PC-3 (cell line): Measurements from ENCODE around the gene BCR. TPM values are rescaled to one million over a fixed set of nuclear protein-coding genes. Genes with fewer than 3 reads are reported as not detected.
A peak's percentile ranks its signal among the peaks of the same experiment; 100 is the strongest.

Experiments
- ATAC-seq: fragments of 200-7000 bp; cut with Tn5 transposase; 2 replicates; pipeline ENCODE4 v1.9.1; 2020; ENCODE audit warnings: mild to moderate bottlenecking, moderate library complexity
- BruUV-seq: library from RNA; stranded (reverse); fragments of 400-500 nt; replicated peaks from 2 replicates; lab custom pipeline; 2021; lab: Mats Ljungman, UMichigan
- CTCF ChIA-PET: fragments of 300-600 bp; sonication (Branson Sonifier 250); formaldehyde crosslinking; loops from one replicate; lab custom pipeline; 2022; ENCODE audit warnings: antibody characterized with exemption; lab: Charles Lee
- POLR2A ChIA-PET: fragments of 300-600 bp; sonication (Branson Sonifier 250); formaldehyde crosslinking; loops from one replicate; lab custom pipeline; 2022; ENCODE audit warnings: antibody characterized with exemption; ENCODE audit not compliant: unreplicated experiment; lab: Charles Lee
- DNase-seq: peaks from one replicate; pipeline ENCODE4 v3.0.0-alpha.2; 2015
- H2AFZ ChIP-seq: fragments of 300-600 bp; sonication (generic); 2 replicates; pipeline ENCODE4 v1.6.0; 2016; ENCODE audit warnings: antibody characterized with exemption, low read length
- H3F3A ChIP-seq: fragments of 300-600 bp; sonication (generic); one replicate; pipeline ENCODE4 v1.6.0; 2017; ENCODE audit warnings: antibody characterized with exemption, low read length, control low read depth, mild to moderate bottlenecking; ENCODE audit not compliant: unreplicated experiment
- H3K27ac ChIP-seq: fragments of 300-600 bp; sonication (generic); 2 replicates; pipeline ENCODE4 v1.5.1; 2016; ENCODE audit warnings: mild to moderate bottlenecking, low read length
- H3K27me3 ChIP-seq: fragments of 300-600 bp; sonication (generic); 2 replicates; pipeline ENCODE4 v1.6.1; 2016; ENCODE audit warnings: low read length, mixed read lengths
- H3K36me3 ChIP-seq: fragments of 300-600 bp; sonication (generic); 2 replicates; pipeline ENCODE4 v1.6.1; 2016; ENCODE audit warnings: low read depth, mixed run types, low read length, mixed read lengths
- H3K4me1 ChIP-seq: fragments of 300-600 bp; sonication (generic); 2 replicates; pipeline ENCODE4 v1.5.1; 2016; ENCODE audit warnings: low read length; ENCODE audit not compliant: insufficient read depth
- H3K4me2 ChIP-seq: fragments of 300-600 bp; sonication (generic); 2 replicates; pipeline ENCODE4 v1.6.0; 2016; ENCODE audit warnings: low read length
- H3K4me3 ChIP-seq: fragments of 300-600 bp; sonication (generic); 2 replicates; pipeline ENCODE4 v1.5.1; 2016; ENCODE audit warnings: mild to moderate bottlenecking, low read length, mixed read lengths
- H3K79me2 ChIP-seq: fragments of 300-600 bp; sonication (generic); 2 replicates; pipeline ENCODE4 v1.6.1; 2017; ENCODE audit warnings: low read length, mixed read lengths
- H3K9ac ChIP-seq: fragments of 300-600 bp; sonication (generic); 2 replicates; pipeline ENCODE4 v1.6.0; 2016; ENCODE audit warnings: mild to moderate bottlenecking, low read length
- H3K9me2 ChIP-seq: fragments of 300-600 bp; sonication (generic); replicated peaks from 2 replicates; pipeline ENCODE4 v1.6.1; 2016; ENCODE audit warnings: mixed run types, low read length, mixed read lengths
- H3K9me3 ChIP-seq: fragments of 300-600 bp; sonication (generic); 2 replicates; pipeline ENCODE4 v1.6.1; 2016; ENCODE audit warnings: low read length, mixed read lengths
- H4K20me1 ChIP-seq: fragments of 300-600 bp; sonication (generic); 2 replicates; pipeline ENCODE4 v1.6.1; 2016; ENCODE audit warnings: low read length, mixed read lengths
- EZH2 ChIP-seq: fragments of 300-600 bp; sonication (generic); IDR thresholded peaks from one replicate; pipeline ENCODE4 v1.6.1; 2017; ENCODE audit warnings: antibody characterized with exemption, mild to moderate bottlenecking, low read length; ENCODE audit not compliant: unreplicated experiment
- EZH2phosphoT487 ChIP-seq: fragments of 300-600 bp; sonication (generic); IDR thresholded peaks from 2 replicates; pipeline ENCODE4 v1.6.1; 2018; ENCODE audit warnings: mild to moderate bottlenecking, antibody characterized with exemption, low read length, borderline replicate concordance
- intact Hi-C: fragments of 100-400 bp; cut with micrococcal nuclease; formaldehyde crosslinking; loops from 2 replicates; pipeline ENCODE4 v1.9.0; 2023
- total RNA-seq: library from RNA; depleted of rRNA; stranded (reverse); fragments of >200 nt; gene quantifications from 2 replicates; pipeline ENCODE4 v1.2.3, GENCODE V29; 2014
- TF ChIP-seq, protein P1 (sequence below): fragments of 300-600 bp; sonication (generic); conservative IDR thresholded peaks from 2 replicates; pipeline ENCODE4 v1.5.1; 2017; ENCODE audit warnings: antibody characterized with exemption, low read depth, mild to moderate bottlenecking, low read length

The BCR gene
- total RNA-seq, 1 experiment from 2014 or later, result 36.8 TPM

DNA sequence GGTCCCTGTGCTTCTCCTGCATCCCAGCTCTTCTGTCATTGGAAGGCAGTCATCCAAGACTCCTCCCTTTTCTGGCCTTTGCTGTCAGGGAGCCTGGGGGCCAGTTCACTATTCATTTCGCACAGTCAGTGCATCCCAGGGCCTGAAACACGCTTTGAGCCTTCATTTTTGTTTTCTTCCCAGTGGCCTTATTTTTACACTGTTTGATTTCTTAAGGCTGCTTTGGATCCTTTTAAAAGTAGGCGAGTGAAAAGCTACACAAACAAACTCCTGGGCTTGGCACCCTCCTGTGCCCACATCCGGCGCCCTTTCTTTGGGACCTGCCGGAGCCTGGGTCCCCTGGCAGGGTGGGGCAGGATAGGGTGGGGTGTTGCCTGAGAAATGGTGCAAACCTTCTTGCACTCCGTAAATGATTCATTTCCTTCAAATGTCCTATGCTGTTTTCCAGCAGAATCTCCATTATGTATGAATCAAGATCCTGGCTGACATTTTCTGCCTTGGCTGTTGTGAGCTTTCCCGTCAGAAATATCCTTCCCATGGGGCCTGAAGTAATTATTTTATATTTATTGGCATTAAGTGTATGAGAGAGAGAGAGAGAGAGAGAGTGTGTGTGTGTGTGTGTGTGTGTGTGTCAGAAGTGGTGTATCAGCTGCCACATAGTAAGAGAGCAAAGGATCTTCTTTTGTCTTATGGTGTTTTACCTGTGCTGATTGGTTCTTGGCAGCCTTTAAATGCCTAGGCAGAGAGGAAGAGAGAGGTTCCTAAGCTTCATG lies 45.6 kb downstream of the BCR start:
- no peaks in the 10 kb centered on the region for H3K9me2 ChIP-seq
- intact Hi-C loops, result loop anchor here (1.0 to 2.0 kb wide), 2 partner anchors 43 to 56 kb away; no protein-coding TSS in a partner anchor
- peak overlapping the region; percentile 33 for H3K4me3 ChIP-seq
- no peaks in the 10 kb centered on the region for H4K20me1 ChIP-seq
- peaks cover 35% of the 10 kb centered on the region for H3K4me1 ChIP-seq
- H3F3A ChIP-seq, result no peaks in the 10 kb centered on the region
- H3K9me3 ChIP-seq, result no peaks in the 10 kb centered on the region
- TF ChIP-seq EZH2phosphoT487 (no peak), EZH2 (no peak)
- TF ChIP-seq, protein P1, sequence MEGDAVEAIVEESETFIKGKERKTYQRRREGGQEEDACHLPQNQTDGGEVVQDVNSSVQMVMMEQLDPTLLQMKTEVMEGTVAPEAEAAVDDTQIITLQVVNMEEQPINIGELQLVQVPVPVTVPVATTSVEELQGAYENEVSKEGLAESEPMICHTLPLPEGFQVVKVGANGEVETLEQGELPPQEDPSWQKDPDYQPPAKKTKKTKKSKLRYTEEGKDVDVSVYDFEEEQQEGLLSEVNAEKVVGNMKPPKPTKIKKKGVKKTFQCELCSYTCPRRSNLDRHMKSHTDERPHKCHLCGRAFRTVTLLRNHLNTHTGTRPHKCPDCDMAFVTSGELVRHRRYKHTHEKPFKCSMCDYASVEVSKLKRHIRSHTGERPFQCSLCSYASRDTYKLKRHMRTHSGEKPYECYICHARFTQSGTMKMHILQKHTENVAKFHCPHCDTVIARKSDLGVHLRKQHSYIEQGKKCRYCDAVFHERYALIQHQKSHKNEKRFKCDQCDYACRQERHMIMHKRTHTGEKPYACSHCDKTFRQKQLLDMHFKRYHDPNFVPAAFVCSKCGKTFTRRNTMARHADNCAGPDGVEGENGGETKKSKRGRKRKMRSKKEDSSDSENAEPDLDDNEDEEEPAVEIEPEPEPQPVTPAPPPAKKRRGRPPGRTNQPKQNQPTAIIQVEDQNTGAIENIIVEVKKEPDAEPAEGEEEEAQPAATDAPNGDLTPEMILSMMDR, result no peak
- BruUV-seq, result no TSS peak
- peak; percentile 95 for ATAC-seq
- H3K36me3 ChIP-seq, result no peaks in the 10 kb centered on the region
- H3K4me2 ChIP-seq, result peak overlapping the region; percentile 68
- H2AFZ ChIP-seq, result peak overlapping the region; percentile 35; the same call in 1 of the 2 replicates
- H3K9ac ChIP-seq, result peak overlapping the region; percentile 65
- H3K27ac ChIP-seq, result peak overlapping the region; percentile 95
- no peaks in the 10 kb centered on the region for H3K27me3 ChIP-seq
- ChIA-PET POLR2A (no interaction called here), CTCF (interaction anchor here (1.1 kb wide), 1 partner anchor 56 kb away, joined by 3 read pairs; no protein-coding TSS in a partner anchor)
- H3K79me2 ChIP-seq, result peaks cover 81% of the 10 kb centered on the region
- peak; percentile 82 for DNase-seq

DNA sequence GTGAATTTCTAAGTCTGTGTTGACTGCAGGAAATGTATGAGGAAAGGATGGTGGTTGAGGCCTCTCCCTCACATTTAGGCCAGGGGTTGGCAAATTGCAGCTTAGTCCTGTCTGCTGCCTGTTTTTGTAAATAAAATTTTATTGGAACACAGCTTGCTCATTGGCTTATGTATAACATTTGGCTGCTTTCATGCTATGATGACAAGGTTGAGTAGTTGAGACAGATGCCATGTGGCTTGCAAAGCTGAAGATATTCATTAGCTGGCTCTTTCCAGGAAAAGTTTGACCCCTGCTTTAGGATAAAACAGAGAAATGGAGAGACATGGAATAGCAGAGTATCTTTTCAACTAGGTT lies 46.2 kb downstream of the BCR start:
- Histone ChIP-seq H3K36me3 (no peaks in the 10 kb centered on the region), H3K9ac (peak overlapping the region; percentile 65), H3K27me3 (no peaks in the 10 kb centered on the region), H3K9me3 (no peaks in the 10 kb centered on the region), H4K20me1 (no peaks in the 10 kb centered on the region), H3K9me2 (no peaks in the 10 kb centered on the region), H3K4me1 (peaks cover 35% of the 10 kb centered on the region), H3K4me3 (peak overlapping the region; percentile 33), H2AFZ (peak overlapping the region; percentile 7; the same call in 1 of the 2 replicates), H3K79me2 (peaks cover 79% of the 10 kb centered on the region), H3K27ac (peak overlapping the region; percentile 95), H3F3A (no peaks in the 10 kb centered on the region), H3K4me2 (peak overlapping the region; percentile 68)
- DNase-seq, result peak; percentile 25
- ChIA-PET POLR2A (no interaction called here), CTCF (interaction anchor here (1.1 kb wide), 1 partner anchor 55 kb away, joined by 3 read pairs; no protein-coding TSS in a partner anchor)
- BruUV-seq, result TSS peak; percentile 56
- TF ChIP-seq EZH2phosphoT487, result no peak
- TF ChIP-seq EZH2, result no peak
- TF ChIP-seq, protein P1, result no peak
- ATAC-seq, result peak; percentile 42
- intact Hi-C loops, result loop anchor here (1.0 to 2.0 kb wide), 2 partner anchors 44 to 56 kb away; no protein-coding TSS in a partner anchor

DNA sequence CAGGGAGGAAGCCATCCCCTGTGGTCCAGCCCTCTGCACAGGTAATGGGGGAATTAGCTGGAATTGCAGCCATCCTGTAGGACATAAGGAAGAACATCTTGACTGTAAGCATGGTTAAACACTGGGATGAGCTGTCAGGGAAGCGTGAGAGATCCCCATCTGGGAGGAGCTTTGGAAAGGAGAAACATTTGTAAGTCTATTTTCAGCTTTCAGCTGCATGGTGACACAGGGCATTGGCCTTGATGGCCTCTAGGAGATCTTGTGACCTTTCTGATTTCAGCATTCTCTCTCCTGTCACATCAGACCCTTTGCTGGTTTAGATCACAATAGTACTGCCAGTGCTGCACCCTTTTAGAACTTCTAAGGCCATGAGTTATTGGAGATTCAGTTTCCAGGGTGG lies 47.1 kb downstream of the BCR start:
- DNase-seq, result no peak
- Histone ChIP-seq H3K9me2 (no peaks in the 10 kb centered on the region), H3K36me3 (no peaks in the 10 kb centered on the region), H3K4me1 (peaks cover 35% of the 10 kb centered on the region), H3K4me3 (no peak overlapping the region), H2AFZ (no peak overlapping the region), H3K27ac (peak overlapping the region; percentile 95; the same call in 1 of the 2 replicates), H3K9me3 (no peaks in the 10 kb centered on the region), H3K4me2 (no peak overlapping the region), H3K27me3 (no peaks in the 10 kb centered on the region), H3K9ac (no peak overlapping the region), H3K79me2 (peaks cover 80% of the 10 kb centered on the region), H4K20me1 (no peaks in the 10 kb centered on the region), H3F3A (no peaks in the 10 kb centered on the region)
- CTCF ChIA-PET, result no interaction called here
- POLR2A ChIA-PET, result interaction anchor here (0.5 kb wide), 1 partner anchor 47 kb away, joined by 4 read pairs; the partner anchor contains the start of gene BCR
- no TSS peak for BruUV-seq
- TF ChIP-seq EZH2 (no peak), EZH2phosphoT487 (no peak)
- TF ChIP-seq, protein P1, result no peak
- ATAC-seq, result no peak
- intact Hi-C loops, result loop anchor here (2.0 kb wide), 1 partner anchor 45 kb away; no protein-coding TSS in a partner anchor
